Right atrium auricular region (tissue), 2 donors: ENCODE results near the gene KAZN. TPM values are rescaled to one million over a fixed set of nuclear protein-coding genes. Genes with fewer than 3 reads are reported as not detected.
"Not testable (repeated sequence)": the region's sequence is repeated elsewhere in the genome, so short reads cannot be mapped to it uniquely, and the experiment has no call there.

Source experiments
- DNase-seq: peaks from one replicate; pipeline ENCODE4 v3.0.0-alpha.2; 2019; ENCODE audit warnings: low spot score
- H3K27ac ChIP-seq, 2 donors: fragments of 200-600 bp; sonication (generic); 1 replicate in 1 of 2; 2 replicates in 1 of 2; pipeline ENCODE4 v1.5.1; 2016 to 2019
- H3K27me3 ChIP-seq, 2 donors: fragments of 200-600 bp; sonication (generic); one replicate each; pipeline versions ENCODE4 v1.5.1 to v1.6.0; 2017 to 2019
- H3K36me3 ChIP-seq: fragments of 200-600 bp; sonication (generic); one replicate; pipeline ENCODE4 v1.5.1; 2016
- H3K4me1 ChIP-seq, 2 donors: fragments of 200-600 bp; sonication (generic); one replicate each; pipeline versions ENCODE4 v1.5.1 to v1.6.0; 2017 to 2019
- H3K4me3 ChIP-seq, 2 donors: fragments of 200-600 bp; sonication (generic); 1 replicate in 1 of 2; 2 replicates in 1 of 2; pipeline ENCODE4 v1.5.1; 2017 to 2019; ENCODE audit warnings: mild to moderate bottlenecking in 1 of 2, moderate library complexity in 1 of 2
- H3K9me3 ChIP-seq, 2 donors: fragments of 200-600 bp; sonication (generic); one replicate each; pipeline ENCODE4 v1.5.1; 2019
- CTCF ChIP-seq, 2 donors: fragments of 200-600 bp; sonication (generic); IDR thresholded peaks; one replicate each; pipeline ENCODE4 v1.5.1; 2019; ENCODE audit warnings: antibody characterized with exemption in 2 of 2
- total RNA-seq, 2 donors: library from RNA; depleted of rRNA; stranded (reverse); fragments of >200 nt; gene quantifications; one replicate each; pipeline ENCODE4 v1.1.0, GENCODE V29; 2016

Gene KAZN
- total RNA-seq, 2 donors from 2014 or later: 3.9 to 6.8 TPM

- Histone ChIP-seq H3K4me3 (no peak overlapping the region), H3K36me3 (no peaks in the 10 kb centered on the region), H3K9me3 (peaks cover 0 to 9% of the 10 kb centered on the region in 2 donors), H3K27ac (no peak overlapping the region), H3K27me3 (no peaks in the 10 kb centered on the region), H3K4me1 (no peaks in the 10 kb centered on the region)
- no peak for TF ChIP-seq CTCF (IDR thresholded peaks at IDR 0.05)
- no peak for DNase-seq
Observed at GRCh38 chr1:14577261-14577660, 21.2 kb upstream of the KAZN start.

- Histone ChIP-seq H3K27me3 (no peaks in the 10 kb centered on the region), H3K4me3 (no peak overlapping the region), H3K27ac (no peak overlapping the region), H3K4me1 (no peaks in the 10 kb centered on the region), H3K36me3 (no peaks in the 10 kb centered on the region), H3K9me3 (peaks cover 0 to 9% of the 10 kb centered on the region in 2 donors)
- DNase-seq: no peak
- no peak for TF ChIP-seq CTCF (IDR thresholded peaks at IDR 0.05)
Observed at GRCh38 chr1:14578156-14578555, 20.3 kb upstream of the KAZN start.

GRCh38 chr1:14580295-14580694, 18.2 kb upstream of the KAZN start:
- H3K27me3 ChIP-seq, H3K9me3 ChIP-seq, H3K4me3 ChIP-seq, H3K36me3 ChIP-seq, H3K4me1 ChIP-seq, DNase-seq, H3K27ac ChIP-seq: not testable (repeated sequence)

- Histone ChIP-seq H3K27ac (no peak overlapping the region), H3K4me1 (no peaks in the 10 kb centered on the region), H3K9me3 (peaks cover 0 to 9% of the 10 kb centered on the region in 2 donors), H3K27me3 (no peaks in the 10 kb centered on the region), H3K4me3 (no peak overlapping the region), H3K36me3 (no peaks in the 10 kb centered on the region)
- DNase-seq: no peak
- TF ChIP-seq CTCF (IDR thresholded peaks at IDR 0.05): no peak
Observed at GRCh38 chr1:14580986-14581385, 17.5 kb upstream of the KAZN start.

- Histone ChIP-seq H3K27me3 (no peaks in the 10 kb centered on the region), H3K27ac (no peak overlapping the region), H3K4me3 (no peak overlapping the region), H3K9me3 (peaks cover 0 to 9% of the 10 kb centered on the region in 2 donors), H3K4me1 (no peaks in the 10 kb centered on the region), H3K36me3 (no peaks in the 10 kb centered on the region)
- no peak for TF ChIP-seq CTCF (IDR thresholded peaks at IDR 0.05)
- no peak for DNase-seq
Observed at GRCh38 chr1:14583788-14584187, 14.7 kb upstream of the KAZN start.

- peaks cover 0 to 9% of the 10 kb centered on the region in 2 donors for H3K9me3 ChIP-seq
- H3K4me1 ChIP-seq: no peaks in the 10 kb centered on the region
- no peak for TF ChIP-seq CTCF (IDR thresholded peaks at IDR 0.05)
- no peak for DNase-seq
- no peaks in the 10 kb centered on the region for H3K36me3 ChIP-seq
- H3K27me3 ChIP-seq: no peaks in the 10 kb centered on the region
- H3K27ac ChIP-seq: no peak overlapping the region
- no peak overlapping the region for H3K4me3 ChIP-seq
Observed at GRCh38 chr1:14585728-14586127, 12.8 kb upstream of the KAZN start.
